DOHH2 (cell line): ENCODE data around the gene HOXB6.
A peak's percentile ranks its signal among the peaks of the same experiment; 100 is the strongest.

ENCODE experiments used
- H3F3A ChIP-seq: fragments of 200-600 bp; sonication (generic), shearing (Covaris generic); 2 replicates; pipeline ENCODE4 v1.6.0; 2016; ENCODE audit warnings: antibody characterized with exemption, mild to moderate bottlenecking; ENCODE audit not compliant: control insufficient read depth, insufficient read depth
- H3K27ac ChIP-seq: fragments of 200-600 bp; sonication (generic); 2 replicates; pipeline ENCODE4 v1.5.1; 2014; ENCODE audit warnings: low read depth, mild to moderate bottlenecking, low read length, moderate library complexity
- H3K27me3 ChIP-seq: fragments of 200-600 bp; sonication (generic); 2 replicates; pipeline ENCODE4 v1.6.1; 2014; ENCODE audit warnings: mild to moderate bottlenecking, low read length, mixed read lengths; ENCODE audit not compliant: control insufficient read depth
- H3K36me3 ChIP-seq: fragments of 200-600 bp; sonication (generic); 2 replicates; pipeline ENCODE4 v1.6.1; 2014; ENCODE audit warnings: mild to moderate bottlenecking, low read length, moderate library complexity, mixed read lengths; ENCODE audit not compliant: control insufficient read depth
- H3K4me1 ChIP-seq: fragments of 200-600 bp; sonication (generic); 2 replicates; pipeline ENCODE4 v1.6.1; 2014; ENCODE audit warnings: mild to moderate bottlenecking, low read length, mixed read lengths; ENCODE audit not compliant: control insufficient read depth
- H3K4me2 ChIP-seq: fragments of 200-600 bp; sonication (generic); 2 replicates; pipeline ENCODE4 v1.6.0; 2014; ENCODE audit warnings: mild to moderate bottlenecking, low read length, moderate library complexity
- H3K4me3 ChIP-seq: fragments of 200-600 bp; sonication (generic); 2 replicates; pipeline ENCODE4 v1.5.1; 2014; ENCODE audit warnings: mild to moderate bottlenecking, low read length, mixed read lengths
- H3K79me2 ChIP-seq: fragments of 200-600 bp; sonication (generic); 2 replicates; pipeline ENCODE4 v1.6.1; 2014; ENCODE audit warnings: mild to moderate bottlenecking, low read length, mixed read lengths; ENCODE audit not compliant: control insufficient read depth
- H3K9me2 ChIP-seq: fragments of 200-600 bp; sonication (generic); replicated peaks from 2 replicates; pipeline ENCODE4 v1.6.1; 2014; ENCODE audit warnings: mild to moderate bottlenecking, low read length, mixed read lengths; ENCODE audit not compliant: control insufficient read depth
- H3K9me3 ChIP-seq: fragments of 200-600 bp; sonication (generic); 2 replicates; pipeline ENCODE4 v1.6.1; 2014; ENCODE audit warnings: antibody characterized with exemption, low read length, mixed read lengths; ENCODE audit not compliant: control insufficient read depth, insufficient read depth
- H4K20me1 ChIP-seq: fragments of 200-600 bp; sonication (generic); 2 replicates; pipeline ENCODE4 v1.6.0; 2014; ENCODE audit warnings: low read depth, mild to moderate bottlenecking, antibody characterized with exemption, low read length, moderate library complexity; ENCODE audit not compliant: control insufficient read depth, insufficient read depth
- EZH2phosphoT487 ChIP-seq: fragments of 200-600 bp; sonication (generic); IDR thresholded peaks from 2 replicates; pipeline ENCODE4 v1.6.1; 2017; ENCODE audit warnings: borderline replicate concordance, mild to moderate bottlenecking, antibody characterized with exemption, low read length, moderate library complexity, mixed read lengths
- TF ChIP-seq, protein P1 (sequence below): fragments of 200-600 bp; sonication (generic); IDR thresholded peaks from one replicate; pipeline ENCODE4 v1.5.1; 2014; ENCODE audit warnings: antibody characterized with exemption, mild to moderate bottlenecking, low read depth, low read length; ENCODE audit not compliant: poor library complexity, severe bottlenecking

HOXB6 gene

DNA sequence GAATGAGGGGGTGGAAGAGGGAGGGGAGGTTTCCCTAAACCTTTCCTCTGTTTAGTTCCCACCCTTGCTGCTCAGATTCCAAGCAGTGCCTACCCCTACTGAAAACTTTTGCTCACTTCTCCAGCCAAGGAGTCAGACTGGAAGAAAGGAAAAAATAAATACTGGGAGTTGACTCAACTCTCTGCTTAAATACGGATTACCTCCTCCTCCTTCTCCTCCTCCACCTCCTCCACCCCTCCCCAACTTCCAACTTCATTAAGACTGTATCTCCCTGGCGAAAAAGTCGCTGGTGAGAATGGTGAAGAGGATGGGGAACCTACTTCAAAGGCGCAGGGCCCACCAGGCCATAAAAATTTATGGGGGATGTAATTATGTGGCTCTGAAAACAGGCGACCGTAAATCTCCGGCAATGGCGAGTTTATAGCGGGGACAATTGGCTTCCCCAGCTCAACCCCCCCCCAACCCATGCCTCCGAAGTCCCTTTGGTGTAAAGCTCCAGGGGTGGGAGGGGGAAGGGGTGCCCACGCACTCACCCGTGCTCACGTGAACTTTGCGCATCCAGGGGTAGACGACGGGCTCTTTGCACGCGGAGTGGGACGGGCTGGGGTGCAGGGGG is 27.3 kb downstream of the HOXB6 start:
- Histone ChIP-seq H3K27me3 (peaks cover 33% of the 10 kb centered on the region), H3K4me2 (peak overlapping the region; percentile 91), H3K9me2 (no peaks in the 10 kb centered on the region), H3K4me1 (peaks cover 29% of the 10 kb centered on the region), H3K79me2 (peaks cover 12% of the 10 kb centered on the region), H3F3A (peaks cover 9% of the 10 kb centered on the region; the same call in 1 of the 2 replicates), H3K27ac (no peak overlapping the region), H3K36me3 (peaks cover 4% of the 10 kb centered on the region; the same call in 1 of the 2 replicates), H3K4me3 (peak overlapping the region; percentile 78), H3K9me3 (no peaks in the 10 kb centered on the region), H4K20me1 (no peaks in the 10 kb centered on the region)
- TF ChIP-seq EZH2phosphoT487, result no peak
- TF ChIP-seq, protein P1, sequence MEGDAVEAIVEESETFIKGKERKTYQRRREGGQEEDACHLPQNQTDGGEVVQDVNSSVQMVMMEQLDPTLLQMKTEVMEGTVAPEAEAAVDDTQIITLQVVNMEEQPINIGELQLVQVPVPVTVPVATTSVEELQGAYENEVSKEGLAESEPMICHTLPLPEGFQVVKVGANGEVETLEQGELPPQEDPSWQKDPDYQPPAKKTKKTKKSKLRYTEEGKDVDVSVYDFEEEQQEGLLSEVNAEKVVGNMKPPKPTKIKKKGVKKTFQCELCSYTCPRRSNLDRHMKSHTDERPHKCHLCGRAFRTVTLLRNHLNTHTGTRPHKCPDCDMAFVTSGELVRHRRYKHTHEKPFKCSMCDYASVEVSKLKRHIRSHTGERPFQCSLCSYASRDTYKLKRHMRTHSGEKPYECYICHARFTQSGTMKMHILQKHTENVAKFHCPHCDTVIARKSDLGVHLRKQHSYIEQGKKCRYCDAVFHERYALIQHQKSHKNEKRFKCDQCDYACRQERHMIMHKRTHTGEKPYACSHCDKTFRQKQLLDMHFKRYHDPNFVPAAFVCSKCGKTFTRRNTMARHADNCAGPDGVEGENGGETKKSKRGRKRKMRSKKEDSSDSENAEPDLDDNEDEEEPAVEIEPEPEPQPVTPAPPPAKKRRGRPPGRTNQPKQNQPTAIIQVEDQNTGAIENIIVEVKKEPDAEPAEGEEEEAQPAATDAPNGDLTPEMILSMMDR, result no peak

DNA sequence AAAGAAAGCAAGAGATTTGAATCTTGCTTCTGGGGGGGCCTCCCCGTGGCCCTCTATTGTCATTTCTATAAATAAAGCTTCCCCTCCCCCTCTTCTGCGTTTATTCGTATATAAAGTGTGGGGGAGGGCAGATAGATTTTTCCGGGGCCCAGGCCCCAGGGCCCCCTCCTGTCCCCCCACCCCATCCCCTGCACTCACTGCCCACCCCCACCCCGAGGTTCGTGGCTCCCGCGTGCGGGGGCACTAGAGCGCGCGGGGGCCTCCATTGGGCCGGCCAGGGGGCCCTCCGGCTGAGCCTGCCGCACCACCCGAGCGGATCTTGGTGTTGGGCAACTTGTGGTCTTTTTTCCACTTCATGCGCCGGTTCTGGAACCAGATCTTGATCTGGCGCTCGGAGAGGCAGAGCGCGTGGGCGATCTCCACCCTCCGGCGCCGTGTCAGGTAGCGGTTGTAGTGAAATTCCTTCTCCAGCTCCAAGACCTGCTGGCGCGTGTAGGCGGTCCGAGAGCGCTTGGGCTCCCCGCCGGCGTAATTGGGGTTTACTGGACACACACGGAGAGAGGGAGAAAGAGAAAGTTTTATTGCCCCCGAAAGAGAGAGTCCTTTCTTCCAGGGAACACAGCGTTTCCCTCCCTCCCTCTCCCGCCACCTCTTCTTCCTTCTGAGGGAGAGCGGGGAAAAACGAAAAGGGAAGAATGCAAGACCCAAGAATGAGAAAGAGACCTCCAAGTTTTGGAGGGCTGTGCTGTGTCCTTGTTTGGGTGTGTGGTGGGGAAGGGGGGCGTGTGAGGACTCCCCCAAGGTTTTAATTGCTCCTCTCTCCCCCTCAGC is 28.1 kb downstream of the HOXB6 start:
- Histone ChIP-seq H3K9me3 (no peaks in the 10 kb centered on the region), H3K4me1 (peaks cover 29% of the 10 kb centered on the region), H3F3A (peaks cover 9% of the 10 kb centered on the region; the same call in 1 of the 2 replicates), H3K27me3 (peaks cover 27% of the 10 kb centered on the region), H3K9me2 (no peaks in the 10 kb centered on the region), H3K27ac (no peak overlapping the region), H4K20me1 (no peaks in the 10 kb centered on the region), H3K79me2 (peaks cover 12% of the 10 kb centered on the region), H3K4me2 (peak overlapping the region; percentile 91), H3K4me3 (peak overlapping the region; percentile 78), H3K36me3 (peaks cover 4% of the 10 kb centered on the region; the same call in 1 of the 2 replicates)
- TF ChIP-seq, protein P1, result no peak
- no peak for TF ChIP-seq EZH2phosphoT487

DNA sequence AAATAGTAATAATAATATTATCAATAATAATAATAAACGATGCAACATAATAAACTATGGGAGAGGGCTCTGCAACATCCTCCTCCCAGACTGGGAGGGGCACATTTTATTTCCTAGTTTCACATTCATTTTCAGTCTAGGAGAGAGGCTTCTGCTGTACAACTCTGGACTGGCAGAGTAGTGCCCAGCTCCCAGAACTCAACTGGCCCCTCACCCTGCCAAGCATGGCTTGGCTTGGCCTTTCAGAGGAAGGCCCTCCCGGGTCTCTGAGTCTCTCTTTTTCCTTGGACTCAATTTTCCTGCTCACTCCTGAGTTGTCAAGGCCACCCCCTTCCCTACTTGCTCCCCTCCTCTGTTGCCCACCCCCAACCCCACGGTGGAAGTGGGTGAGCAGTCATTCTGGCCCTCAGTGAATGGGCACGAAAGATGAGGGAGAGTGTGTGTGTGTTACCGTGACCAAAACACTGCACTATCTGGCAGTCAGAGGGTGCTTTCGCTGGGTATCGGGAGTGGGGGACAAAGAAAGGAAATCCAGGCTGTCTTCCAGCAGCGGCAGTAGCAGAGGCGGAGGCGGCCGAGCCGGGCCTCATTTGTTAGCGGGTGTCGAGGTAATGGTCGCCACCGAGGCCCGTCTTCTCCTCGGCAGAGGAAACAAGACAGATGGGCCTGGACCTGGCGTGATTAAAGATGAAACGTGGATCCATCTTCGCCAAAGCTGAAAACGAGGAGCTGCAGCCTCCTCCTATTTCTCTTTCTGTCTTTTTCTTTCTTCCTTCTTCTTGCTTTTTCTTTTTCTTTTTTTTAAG is 28.9 kb downstream of the HOXB6 start:
- H3K9me2 ChIP-seq, result no peaks in the 10 kb centered on the region
- H3K36me3 ChIP-seq, result peaks cover 4% of the 10 kb centered on the region; the same call in 1 of the 2 replicates
- TF ChIP-seq, protein P1, result no peak
- no peak for TF ChIP-seq EZH2phosphoT487
- H4K20me1 ChIP-seq, result no peaks in the 10 kb centered on the region
- no peak overlapping the region for H3K4me2 ChIP-seq
- peaks cover 12% of the 10 kb centered on the region for H3K79me2 ChIP-seq
- no peak overlapping the region for H3K27ac ChIP-seq
- peaks cover 29% of the 10 kb centered on the region for H3K4me1 ChIP-seq
- H3K27me3 ChIP-seq, result peaks cover 19% of the 10 kb centered on the region
- 0 out of 2 replicates have a peak, but pooled peaks cover 9% of the 10 kb centered on the region for H3F3A ChIP-seq
- H3K9me3 ChIP-seq, result no peaks in the 10 kb centered on the region
- H3K4me3 ChIP-seq, result no peak overlapping the region
